DOHH2 (cell line): ENCODE data around the gene C6orf136.

Experiments used
- CTCF ChIP-seq: fragments of 200-600 bp; sonication (generic); IDR thresholded peaks from one replicate; pipeline ENCODE4 v1.5.1; 2014; ENCODE audit warnings: antibody characterized with exemption, mild to moderate bottlenecking, low read depth, low read length; ENCODE audit not compliant: poor library complexity, severe bottlenecking
- EZH2phosphoT487 ChIP-seq: fragments of 200-600 bp; sonication (generic); IDR thresholded peaks from 2 replicates; pipeline ENCODE4 v1.6.1; 2017; ENCODE audit warnings: borderline replicate concordance, mild to moderate bottlenecking, antibody characterized with exemption, low read length, moderate library complexity, mixed read lengths

- TF ChIP-seq CTCF: no peak
- TF ChIP-seq EZH2phosphoT487: no peak
These were observed 2.2 kb upstream of the C6orf136 start for GRCh38 chr6:30644769-30645168.
